ENCODE data around the gene DLGAP1.

- no peak for TF ChIP-seq CTCF (IDR thresholded peaks at IDR 0.05)
- TF ChIP-seq ZFX (IDR thresholded peaks at IDR 0.05; ENCODE audit: borderline replicate concordance), result no peak
Measured at GRCh38 chr18:3651266-3651665, 803.8 kb downstream of the DLGAP1 start.
